ENCODE measurements around the gene REC8.
"Not testable (repeated sequence)": the region's sequence is repeated elsewhere in the genome, so short reads cannot be mapped to it uniquely, and the experiment has no call there.

Gene REC8

DNA sequence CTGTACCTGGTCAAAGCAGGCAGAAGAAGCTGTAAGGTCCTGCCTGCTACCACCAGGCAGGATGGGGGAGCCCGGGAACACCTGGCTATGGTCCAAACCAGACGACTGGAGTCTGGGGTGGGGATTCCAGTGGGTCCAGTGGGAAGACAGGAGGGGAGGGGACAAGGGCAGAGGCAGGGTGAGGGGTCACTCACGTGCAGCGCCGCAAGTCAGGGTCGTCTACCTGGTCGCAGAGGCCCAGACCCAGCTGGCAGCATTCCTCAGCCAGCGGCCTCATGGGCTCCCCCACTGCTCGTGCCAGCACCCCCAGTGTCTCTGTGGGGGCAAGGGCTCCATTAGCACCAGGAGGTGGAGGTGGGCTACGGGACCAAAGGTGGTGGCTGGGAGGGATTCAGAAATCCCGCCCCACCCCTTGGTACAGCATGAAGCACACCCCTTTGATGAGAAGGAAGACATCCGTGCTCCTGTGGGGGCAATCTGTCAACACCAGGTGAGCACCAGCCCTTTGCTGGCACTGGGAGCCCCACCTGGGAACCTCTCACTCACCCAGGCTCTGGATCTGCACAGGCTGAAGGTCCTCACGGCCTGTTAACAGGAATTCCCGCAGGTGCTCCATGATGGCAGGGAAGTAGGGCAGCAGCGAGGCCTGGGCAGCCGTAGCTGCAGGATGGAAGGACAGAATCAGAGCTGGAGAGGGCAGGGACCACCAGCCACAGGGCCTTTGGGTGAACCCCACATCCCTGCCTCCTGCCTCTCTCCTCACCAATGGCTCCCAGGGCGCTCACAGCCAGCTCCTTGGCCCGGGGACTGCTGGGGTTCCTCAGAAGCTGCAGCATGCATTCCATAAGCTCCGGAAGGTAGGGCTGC, 12.5 kb downstream of the REC8 start:
- no peak for DNase-seq (ENCODE audit: low spot score)

DNA sequence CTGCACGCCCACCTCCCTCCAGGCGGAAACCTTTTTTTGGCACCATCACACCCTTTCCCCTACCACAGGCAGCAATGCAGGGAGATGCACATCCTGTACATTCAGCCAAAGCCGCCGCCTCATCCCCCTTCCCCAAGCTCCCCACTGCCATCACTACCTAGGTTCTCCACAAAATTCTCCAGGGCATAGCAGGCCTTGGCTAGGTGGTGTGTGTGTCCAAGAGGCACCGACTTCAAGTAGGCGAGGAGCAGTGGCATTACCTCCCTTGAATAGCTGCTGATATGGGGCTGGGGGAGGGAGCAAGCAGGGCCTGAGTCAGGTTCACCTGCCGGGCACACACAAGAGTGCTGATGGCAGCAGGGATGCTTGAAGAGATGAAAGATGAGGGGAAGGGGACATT, 13.1 kb downstream of the REC8 start:
- no peak for DNase-seq (ENCODE audit: low spot score)

DNA sequence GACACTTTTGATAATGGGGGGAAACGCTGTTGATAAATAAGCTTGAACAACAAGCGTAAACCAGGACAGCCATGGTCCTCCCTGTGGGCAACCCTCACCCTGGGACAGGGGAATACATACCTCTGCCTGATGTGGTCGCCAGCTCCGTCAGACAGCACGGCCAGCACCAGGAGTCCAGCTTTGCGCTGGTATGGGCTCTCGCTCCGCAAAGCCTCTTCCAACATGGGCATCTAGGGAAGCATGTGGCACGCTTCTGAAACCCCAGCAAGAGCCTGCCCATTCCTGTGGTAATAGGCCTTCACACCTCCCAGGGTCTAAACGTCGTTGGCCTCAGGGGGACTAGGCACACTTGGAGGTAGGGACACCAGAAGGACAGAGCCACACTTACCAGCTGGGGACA, 13.9 kb downstream of the REC8 start:
- DNase-seq (ENCODE audit: low spot score) = no peak

DNA sequence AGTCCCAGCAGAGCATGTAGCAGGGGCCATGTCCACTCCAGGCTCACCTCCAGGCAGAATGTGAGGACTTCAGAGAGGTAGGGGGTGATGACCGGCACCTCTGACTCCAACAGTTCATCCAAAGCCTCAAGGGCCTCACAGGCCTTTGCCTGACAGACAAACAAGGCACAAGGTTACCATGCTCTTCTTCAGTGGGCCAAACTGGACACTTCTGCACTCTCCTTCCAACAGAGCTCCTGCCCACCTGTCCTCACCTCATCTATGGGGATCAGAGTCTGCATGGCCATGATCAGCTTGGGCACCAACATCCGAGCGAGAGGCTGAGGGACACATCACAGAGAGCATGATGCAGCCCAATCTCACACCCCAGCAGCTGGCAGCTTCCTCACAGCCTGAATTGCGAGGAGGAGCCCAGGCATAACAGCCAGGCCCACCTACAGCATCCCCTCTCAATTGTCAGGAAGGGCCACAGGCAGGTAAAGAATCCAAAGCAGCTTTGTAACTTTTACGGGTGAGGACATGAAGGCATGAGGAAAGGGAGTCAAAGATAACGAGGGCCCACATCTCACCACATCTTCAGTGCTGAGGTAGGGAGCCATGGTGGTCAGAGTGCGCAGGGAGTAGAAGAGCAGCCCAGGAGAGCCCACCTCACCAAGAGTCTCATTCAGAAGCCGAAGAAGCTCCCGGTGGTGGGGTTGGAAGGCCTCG, 15.1 kb downstream of the REC8 start:
- DNase-seq (ENCODE audit: low spot score) = no peak

DNA sequence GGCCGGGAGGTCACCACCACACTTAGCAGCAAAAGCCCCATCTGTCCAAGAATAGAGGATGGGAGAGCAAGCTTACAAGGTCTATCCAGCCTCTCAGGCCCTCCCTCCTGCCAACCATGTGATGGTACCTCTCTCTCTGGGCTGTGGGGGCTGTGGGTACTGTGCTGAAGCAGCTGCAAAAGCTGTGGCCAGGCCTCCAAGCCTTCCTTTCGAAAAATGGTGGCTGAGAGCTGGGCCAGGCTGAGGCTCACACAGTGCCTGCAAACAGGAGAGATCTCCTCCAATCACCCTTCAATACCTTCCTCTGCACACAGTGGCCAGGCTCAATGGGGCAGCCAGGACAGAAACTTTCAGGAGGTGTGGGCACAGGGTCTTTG, 15.6 kb downstream of the REC8 start:
- no peak for DNase-seq (ENCODE audit: low spot score)

DNA sequence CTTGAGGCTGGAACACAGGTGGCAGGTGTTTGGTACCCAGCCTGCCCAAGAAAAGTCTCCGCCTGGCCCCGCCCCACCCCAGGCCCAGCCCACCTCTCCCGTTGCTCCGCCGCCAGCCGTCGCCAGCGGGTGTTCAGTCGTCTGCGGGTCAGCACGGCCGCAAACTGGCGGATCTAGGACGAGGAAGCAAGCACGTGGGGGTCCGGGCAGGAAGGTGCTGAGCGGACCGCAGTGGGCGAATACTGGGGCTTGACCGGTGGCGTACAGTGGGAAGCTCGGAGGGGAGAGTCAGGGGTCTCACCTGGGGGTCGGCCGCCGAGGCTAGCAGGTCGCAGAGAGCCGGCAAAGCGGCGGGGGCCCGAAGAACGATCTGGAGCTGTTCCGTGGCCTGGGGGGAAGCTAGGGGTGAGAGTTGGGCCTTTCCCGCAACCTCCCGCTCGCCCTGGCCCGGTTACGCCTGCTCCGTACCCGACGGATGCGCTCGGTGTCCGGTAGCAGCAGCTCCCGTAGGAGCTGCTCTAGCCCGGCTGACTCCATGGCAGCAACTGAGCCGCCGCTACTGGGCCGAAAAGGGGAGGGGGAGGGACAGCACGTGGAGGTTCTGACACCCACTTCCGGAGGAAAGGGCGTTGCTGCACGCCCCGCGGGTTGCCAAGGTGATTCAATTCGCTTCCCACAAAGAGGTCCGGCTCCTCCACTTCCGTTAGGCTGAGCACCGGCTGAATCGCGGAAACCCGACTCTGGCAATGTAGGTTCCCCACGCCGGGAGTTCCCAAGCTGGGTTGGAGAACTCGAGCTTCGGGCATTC, 16.6 kb downstream of the REC8 start, which contains the start of gene IPO4:
Gene IPO4 (minus strand): TSS at position 566 of the 808 bp plus-strand sequence. CDS start 29 bp downstream, at position 537.
- DNase-seq (ENCODE audit: low spot score) = peak; percentile 97

DNA sequence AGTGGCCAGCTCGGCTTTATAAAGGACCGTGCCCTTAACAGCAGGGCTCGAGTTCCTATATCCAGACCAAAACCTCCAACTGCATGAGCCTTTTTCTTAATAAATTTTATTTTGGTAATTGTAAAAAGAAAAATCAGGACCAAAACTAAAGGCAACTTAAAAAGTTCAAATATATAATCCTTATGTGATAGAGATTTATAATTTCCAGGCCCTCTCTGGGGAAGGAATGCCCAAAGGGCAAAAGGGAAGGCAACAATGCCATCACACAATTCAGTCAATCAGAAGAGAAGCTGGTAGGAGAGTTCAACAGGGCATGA, 17.1 kb downstream of the REC8 start:
- DNase-seq (ENCODE audit: low spot score) = no peak

DNA sequence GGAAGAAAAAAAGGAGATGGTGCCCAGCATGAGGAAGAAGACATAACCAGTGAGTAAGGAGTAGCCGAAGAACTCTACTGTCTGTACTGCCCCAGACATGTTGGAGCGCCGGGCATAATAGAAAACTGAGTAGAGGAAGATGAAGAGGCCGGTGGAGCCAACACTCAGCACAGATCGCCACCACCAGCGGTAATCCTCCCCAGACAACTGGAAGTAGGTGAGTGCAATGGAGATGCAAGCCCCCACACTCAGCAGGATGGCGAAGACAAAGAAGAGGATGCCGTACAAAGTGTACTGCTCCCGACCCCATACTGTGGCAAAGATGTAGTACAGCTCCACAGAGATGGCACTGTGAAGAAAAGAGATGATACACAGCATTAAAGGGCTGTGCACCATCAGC, 17.6 kb downstream of the REC8 start:
- DNase-seq (ENCODE audit: low spot score) = no peak

DNA sequence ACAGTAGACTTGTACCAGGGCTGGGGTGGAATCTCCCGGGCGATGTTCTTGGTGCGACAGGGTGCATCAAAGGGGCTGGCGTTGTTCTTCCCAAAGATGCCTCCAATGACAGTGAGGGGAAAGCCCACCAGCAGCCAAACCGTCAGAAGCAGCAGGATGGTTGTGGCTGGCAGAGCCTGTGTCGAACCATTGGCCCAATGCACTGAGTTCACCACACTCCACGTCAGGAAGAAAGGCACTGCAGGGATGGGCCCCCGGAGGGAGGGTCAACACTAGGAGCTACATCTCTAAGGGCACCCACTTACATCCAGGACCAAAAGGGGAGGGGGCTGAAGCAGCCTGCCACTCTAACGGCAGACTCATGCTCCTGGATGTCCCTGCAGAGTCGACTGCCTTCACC, 18.5 kb downstream of the REC8 start:
- no peak for DNase-seq (ENCODE audit: low spot score)

DNA sequence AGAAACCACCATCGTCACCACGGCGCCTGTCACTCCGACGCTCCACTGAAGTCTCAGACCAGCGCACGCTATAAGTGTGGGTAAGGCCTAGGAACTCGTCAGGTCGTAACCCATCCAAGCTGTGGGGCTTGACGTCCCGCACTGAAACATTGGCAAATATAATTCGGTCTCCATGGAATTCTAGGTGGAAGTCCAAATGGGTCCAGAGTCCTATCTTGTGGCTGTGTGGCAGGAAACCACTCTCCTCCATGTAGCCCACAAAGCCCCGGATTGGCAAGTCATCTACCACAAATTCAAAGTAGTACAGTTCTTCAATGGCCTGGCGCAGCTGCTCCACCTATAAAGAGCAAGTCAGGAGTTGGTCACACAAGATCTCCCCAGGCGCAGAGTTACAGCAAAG, 21.1 kb downstream of the REC8 start:
- no peak for DNase-seq (ENCODE audit: low spot score)

DNA sequence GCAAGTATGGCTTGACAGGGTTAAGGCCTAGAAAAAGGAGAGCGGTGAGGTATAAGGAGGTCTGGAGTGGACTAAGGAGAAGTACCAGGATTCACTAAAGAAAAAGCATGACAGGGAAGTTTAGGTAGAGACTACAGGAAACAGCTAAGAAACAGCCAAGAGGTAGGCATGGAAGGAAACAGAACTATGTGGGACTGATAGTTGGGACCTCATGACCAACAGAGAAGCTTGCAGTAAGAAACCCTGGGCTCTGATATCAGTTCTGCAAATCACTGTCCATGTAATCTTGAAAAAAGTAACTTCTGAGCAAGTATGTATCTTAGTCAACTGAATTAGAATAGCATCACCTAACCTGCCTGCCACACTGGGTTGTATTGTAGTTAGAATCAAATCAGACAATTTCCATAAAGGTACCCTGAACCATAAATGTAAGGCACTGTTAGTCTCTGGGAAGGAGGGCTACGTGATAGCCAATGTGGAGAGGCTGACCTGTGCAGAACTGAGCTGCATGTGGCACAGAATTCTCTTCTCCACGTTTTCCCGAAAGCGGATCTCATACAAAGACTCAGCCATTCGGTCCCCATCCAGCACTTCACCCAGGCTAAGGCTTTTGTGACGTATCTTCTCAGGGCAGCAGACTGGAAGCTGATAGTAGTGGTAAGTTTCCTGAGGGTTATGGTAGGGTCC, 22.4 kb downstream of the REC8 start:
- DNase-seq (ENCODE audit: low spot score) = no peak

DNA sequence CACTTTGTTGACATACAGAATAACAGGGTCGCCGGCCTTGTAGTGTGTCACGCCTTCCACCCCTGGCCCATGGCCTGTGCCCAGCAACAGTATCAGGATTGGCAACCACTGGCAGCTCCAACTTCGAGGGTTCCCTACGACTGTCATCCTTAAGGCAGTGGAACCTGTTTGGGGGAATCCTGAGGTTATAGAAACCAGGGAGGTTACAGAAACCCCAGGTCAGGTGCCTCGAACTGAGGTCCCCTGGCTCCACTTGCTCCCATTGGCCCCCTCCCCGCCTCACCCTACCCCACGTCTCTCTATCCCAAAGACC, 22.9 kb downstream of the REC8 start:
- no peak for DNase-seq (ENCODE audit: low spot score)

DNA sequence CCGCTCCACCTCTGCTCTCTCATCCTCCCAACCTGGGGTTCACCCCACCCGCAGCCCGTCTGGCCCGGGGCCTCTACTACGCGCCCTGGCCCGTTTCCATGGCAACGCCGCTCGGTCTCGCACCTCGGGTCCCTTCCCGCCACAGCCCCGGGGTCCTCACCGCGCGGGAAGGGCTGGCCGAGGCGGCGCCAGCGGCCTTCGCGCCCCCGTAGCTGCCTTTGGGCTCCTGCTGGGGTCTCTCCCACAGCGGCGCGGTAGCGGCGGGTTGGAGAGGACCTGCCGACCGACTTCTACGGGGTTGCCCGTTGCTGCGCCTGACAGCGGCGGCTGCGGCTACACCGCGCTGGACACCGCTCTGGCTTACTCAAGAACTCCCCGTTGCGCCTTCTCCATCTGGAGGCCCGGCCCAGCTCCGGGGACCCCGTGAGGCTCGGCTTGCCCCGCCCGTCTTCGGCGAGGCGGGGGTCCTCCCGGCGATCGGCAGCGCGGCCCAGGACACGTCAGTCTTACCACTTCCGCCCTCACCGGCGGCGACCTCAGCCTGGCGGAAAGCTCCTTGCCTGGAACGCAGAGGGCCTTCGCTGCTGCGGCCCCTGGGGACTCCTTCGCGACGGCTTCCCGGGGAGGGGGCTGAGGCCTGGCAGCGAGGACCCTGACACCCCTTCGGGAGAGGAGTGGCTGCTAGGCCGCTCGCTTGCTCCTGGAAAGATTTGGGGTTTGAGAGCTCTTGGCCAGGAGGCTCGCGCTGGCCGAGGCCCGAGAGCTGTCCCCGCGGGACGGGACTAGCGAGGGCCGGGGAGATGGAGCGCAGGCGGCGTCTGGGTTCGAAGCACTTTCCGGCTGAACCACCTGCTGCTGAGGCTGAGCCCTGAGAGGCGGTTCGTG, 23.5 kb downstream of the REC8 start, which contains the start of gene TM9SF1:
Gene TM9SF1 (minus strand): TSS at position 256 of the 885 bp plus-strand sequence. CDS start 422 bp downstream, outside the sequence.
- DNase-seq (ENCODE audit: low spot score) = peak; percentile 89

DNA sequence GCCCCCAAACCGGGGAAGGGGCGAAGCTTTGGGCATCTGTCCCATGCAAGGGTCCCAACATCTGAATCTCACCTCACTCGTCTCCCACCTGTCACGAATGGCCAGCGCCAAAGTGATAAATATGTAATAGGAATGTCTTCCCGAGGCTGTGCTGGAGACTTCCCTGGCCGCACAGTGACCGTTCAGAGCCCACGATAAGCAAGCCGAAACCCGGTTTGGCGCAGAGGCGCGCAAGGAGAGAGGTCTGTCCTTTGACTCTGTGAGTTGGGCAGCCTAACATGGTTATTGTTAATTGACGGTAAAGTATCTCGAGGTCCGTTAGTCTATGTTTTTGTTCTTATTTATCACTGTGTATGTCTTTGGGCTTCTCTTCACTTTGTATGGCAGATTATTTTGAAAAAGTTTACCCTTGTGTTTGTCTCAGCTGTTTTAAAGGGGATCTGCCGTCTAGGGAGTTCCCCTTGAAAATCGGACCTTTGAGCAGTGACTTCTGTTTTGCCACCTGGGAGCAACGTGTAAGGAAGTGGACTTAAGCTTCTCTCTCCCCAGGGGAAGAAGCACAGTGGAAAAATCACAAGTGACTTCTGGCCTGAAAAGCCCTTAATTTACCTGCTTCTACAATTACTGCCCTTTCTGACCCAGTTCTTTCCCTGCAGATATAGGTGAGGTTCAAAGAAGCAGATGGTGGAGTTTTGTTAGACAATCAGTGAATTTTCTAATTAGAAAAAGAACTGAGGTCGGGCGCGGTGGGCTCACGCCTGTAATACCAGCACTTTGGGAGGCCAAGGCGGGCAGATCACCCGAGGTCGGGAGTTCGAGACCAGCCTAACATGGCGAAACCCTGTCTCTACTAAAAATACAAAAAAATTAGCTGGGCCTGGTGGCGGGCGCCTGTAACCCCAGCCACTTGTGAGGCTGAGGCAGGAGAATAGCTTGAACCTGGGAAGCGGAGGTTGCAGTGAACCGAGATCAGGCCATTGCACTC, 24.5 kb downstream of the REC8 start:
- DNase-seq (ENCODE audit: low spot score) = no peak

DNA sequence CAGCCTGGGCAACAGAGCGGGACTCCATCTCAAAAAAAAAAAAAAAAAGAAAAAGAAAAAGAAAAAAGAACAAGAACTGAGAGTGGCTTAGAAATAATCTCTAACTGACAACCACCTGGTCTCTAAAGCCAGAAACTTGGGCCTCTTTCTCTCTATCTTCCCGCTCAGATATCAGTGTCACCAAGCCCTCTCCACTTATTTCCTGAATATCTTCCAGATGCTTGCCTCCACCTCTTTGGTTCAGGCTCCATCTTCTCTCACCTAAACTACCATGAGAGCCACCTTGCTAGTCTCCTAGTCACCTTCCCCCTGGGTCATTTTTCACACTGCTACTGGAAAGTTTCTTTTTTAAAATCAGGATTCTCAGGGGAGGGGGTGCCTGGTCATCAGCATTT, 25.2 kb downstream of the REC8 start:
- no peak for DNase-seq (ENCODE audit: low spot score)

DNA sequence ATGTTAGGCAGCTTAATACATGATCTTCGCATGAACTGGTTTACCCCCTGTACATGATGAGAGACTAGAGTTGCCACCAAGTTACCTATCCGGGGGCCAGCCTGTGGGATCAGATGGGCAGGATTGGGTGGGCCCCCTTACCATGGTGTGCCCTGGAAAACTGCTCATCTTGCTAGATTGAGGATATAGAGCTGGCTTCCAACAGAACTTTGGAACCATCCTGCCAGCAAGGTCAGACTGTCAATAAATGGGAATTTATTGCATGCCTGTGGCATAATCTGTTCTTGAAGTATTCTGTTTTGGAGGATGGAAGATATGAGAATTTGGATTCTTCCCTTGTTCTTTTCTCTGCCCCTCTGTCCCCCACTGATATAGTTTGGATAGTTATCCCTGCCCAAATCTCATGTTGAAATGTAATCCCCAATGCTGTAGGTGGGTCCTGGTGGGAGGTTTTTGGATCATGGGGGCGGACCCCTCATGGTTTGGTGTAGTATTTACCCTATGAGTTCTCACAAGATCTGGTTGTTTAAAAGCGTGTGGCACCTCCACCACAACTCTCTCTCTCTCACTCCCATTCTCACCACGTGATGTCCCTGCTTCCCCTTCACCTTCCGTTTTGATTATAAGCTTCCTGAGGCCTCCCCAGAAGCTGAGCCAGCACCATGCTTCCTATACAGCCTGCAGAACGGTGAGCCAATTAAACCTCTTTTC, 27.1 kb downstream of the REC8 start:
- no peak for DNase-seq (ENCODE audit: low spot score)

DNA sequence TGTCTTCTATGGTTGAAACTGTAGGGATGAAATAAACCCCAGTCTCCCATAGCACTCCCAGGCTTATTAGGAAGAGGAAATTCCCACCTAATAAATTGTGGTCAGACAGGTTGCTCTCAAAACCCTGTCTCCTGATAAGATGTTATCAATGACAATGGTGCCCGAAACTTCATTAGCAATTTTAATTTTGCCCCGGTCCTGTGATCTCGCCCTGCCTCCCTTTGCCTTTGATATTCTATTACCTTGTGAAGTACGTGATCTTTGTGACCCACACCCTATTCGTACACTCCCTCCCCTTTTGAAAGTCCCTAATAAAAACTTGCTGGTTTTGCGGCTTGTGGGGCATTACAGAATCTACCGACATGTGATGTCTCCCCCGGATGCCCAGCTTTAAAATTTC, 30.7 kb downstream of the REC8 start:
- DNase-seq (ENCODE audit: low spot score) = not testable (repeated sequence)

DNA sequence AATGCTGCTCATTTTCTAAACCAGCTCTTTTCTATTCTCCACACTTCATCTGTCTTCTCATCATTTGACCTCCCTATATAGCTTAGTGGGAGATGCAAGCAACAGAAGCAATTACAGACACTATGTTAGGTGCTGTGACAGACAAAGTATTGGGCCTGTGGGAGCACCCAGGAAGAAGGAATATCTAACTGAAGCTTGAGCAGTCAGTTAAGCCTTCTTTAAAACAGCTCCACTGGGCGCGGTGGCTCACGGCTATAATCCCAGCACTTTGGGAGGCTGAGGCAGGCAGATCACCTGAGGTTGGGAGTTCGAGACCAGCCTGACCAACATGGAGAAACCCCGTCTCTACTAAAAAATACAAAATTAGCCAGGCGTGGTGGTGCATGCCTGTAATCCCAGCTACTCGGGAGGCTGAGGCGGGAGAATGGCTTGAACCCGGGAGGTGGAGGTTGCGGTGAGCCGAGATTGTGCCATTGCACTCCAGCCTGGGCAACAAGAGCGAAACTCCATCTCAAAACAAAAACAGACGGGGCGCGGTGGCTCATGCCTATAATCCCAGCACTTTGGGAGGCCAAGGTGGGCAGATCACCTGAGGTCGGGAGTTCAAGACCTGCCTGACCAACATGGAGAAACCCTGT, 31.5 kb downstream of the REC8 start:
- not testable (repeated sequence) for DNase-seq (ENCODE audit: low spot score)

Measured in CD4-positive, alpha-beta T cell treated with Interleukin-15 for 4 hours (primary cell).